ENCODE data around the gene EYA4. TPM values are rescaled to one million over a fixed set of nuclear protein-coding genes. Genes with fewer than 3 reads are reported as not detected.

The EYA4 gene
- total and polyA plus RNA-seq, 2 donors (not counting 3 experiments of a cell fraction or from before 2014, with no cell fraction given): not detected

- FAIRE-seq (no peak), DNase-seq (ENCODE audit: low read depth, low spot score) (no peak)
- BruUV-seq (replicated peaks): no TSS peak
- H3K27ac ChIP-seq (ENCODE audit: insufficient read depth, low read depth, low read length): no peak overlapping the region
- dilution Hi-C loops (cut with MboI; ENCODE audit: extremely low pct_ligation_motif_present, low sequenced_read_pairs) (no loop called here), intact Hi-C loops (cut with micrococcal nuclease) (no loop called here)
- CTCF ChIA-PET: no interaction called here
- no peaks in the 10 kb centered on the region for H3K27me3 ChIP-seq (ENCODE audit: control insufficient read depth in 2 of 2, insufficient read depth in 2 of 2, low read length in 2 of 2)
- POLR2A ChIA-PET: no interaction called here
- no peak overlapping the region for H2AFZ ChIP-seq (ENCODE audit: low read depth, low read length)
- H3K4me1 ChIP-seq (ENCODE audit: control insufficient read depth, extremely low read depth, insufficient read depth, low read length): no peaks in the 10 kb centered on the region
- H4K20me1 ChIP-seq (replicated peaks; ENCODE audit: control insufficient read depth, extremely low read depth, insufficient read depth, low read length): no peaks in the 10 kb centered on the region
- H3K4me3 ChIP-seq (replicated peaks in 1 of 3; ENCODE audit: insufficient read depth in 1 of 3, low read depth in 1 of 3, low read length in 3 of 3): no peak overlapping the region
- H3K9me3 ChIP-seq (replicated peaks; ENCODE audit: control insufficient read depth, insufficient read depth, low read length): no peaks in the 10 kb centered on the region
- H3K4me2 ChIP-seq (ENCODE audit: insufficient read depth, low read length): no peak overlapping the region
- no peaks in the 10 kb centered on the region for H3K79me2 ChIP-seq (ENCODE audit: control insufficient read depth, insufficient read depth, low read length)
- TF ChIP-seq, protein P1, sequence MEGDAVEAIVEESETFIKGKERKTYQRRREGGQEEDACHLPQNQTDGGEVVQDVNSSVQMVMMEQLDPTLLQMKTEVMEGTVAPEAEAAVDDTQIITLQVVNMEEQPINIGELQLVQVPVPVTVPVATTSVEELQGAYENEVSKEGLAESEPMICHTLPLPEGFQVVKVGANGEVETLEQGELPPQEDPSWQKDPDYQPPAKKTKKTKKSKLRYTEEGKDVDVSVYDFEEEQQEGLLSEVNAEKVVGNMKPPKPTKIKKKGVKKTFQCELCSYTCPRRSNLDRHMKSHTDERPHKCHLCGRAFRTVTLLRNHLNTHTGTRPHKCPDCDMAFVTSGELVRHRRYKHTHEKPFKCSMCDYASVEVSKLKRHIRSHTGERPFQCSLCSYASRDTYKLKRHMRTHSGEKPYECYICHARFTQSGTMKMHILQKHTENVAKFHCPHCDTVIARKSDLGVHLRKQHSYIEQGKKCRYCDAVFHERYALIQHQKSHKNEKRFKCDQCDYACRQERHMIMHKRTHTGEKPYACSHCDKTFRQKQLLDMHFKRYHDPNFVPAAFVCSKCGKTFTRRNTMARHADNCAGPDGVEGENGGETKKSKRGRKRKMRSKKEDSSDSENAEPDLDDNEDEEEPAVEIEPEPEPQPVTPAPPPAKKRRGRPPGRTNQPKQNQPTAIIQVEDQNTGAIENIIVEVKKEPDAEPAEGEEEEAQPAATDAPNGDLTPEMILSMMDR (IDR thresholded peaks at IDR 0.05; ENCODE audit: extremely low read depth in 1 of 2, insufficient read depth in 1 of 2, low read depth in 1 of 2, low read length in 2 of 2): no peak
- TF ChIP-seq MYC (IDR thresholded peaks at IDR 0.05; ENCODE audit: low read depth, low read length) (no peak), FOS (IDR thresholded peaks at IDR 0.05; ENCODE audit: borderline replicate concordance, insufficient read depth, low read length) (no peak), GATA2 (IDR thresholded peaks at IDR 0.05; ENCODE audit: insufficient read depth, insufficient read length, low read depth, low read length) (no peak), POLR2AphosphoS5 (IDR thresholded peaks at IDR 0.05; ENCODE audit: insufficient read depth, low read depth, low read length) (no peak), EZH2 (IDR thresholded peaks at IDR 0.05; ENCODE audit: borderline replicate concordance, low read depth, low read length, severe bottlenecking) (no peak), JUN (IDR thresholded peaks at IDR 0.05; ENCODE audit: borderline replicate concordance, insufficient read depth, insufficient read length, low read depth) (no peak), POLR2A (IDR thresholded peaks at IDR 0.05; ENCODE audit: low read depth, low read length) (no peak)
- TF ChIP-seq, protein P2, sequence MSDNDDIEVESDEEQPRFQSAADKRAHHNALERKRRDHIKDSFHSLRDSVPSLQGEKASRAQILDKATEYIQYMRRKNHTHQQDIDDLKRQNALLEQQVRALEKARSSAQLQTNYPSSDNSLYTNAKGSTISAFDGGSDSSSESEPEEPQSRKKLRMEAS (IDR thresholded peaks at IDR 0.05; ENCODE audit: insufficient read depth, insufficient read length): no peak
- no peak overlapping the region for H3K9ac ChIP-seq (replicated peaks; ENCODE audit: extremely low read depth, insufficient read depth, low read length)
- H3K9me1 ChIP-seq (replicated peaks; ENCODE audit: control insufficient read depth, extremely low read depth, insufficient read depth, low read length): no peaks in the 10 kb centered on the region
- H3K36me3 ChIP-seq (ENCODE audit: control insufficient read depth in 2 of 2, extremely low read depth in 1 of 2, insufficient read depth in 2 of 2, low read length in 2 of 2): no peaks in the 10 kb centered on the region
These were observed 169.7 kb downstream of the EYA4 start for GRCh38 chr6:133410638-133411435.
